Measurements from ENCODE around the gene ZBTB20.

DNA sequence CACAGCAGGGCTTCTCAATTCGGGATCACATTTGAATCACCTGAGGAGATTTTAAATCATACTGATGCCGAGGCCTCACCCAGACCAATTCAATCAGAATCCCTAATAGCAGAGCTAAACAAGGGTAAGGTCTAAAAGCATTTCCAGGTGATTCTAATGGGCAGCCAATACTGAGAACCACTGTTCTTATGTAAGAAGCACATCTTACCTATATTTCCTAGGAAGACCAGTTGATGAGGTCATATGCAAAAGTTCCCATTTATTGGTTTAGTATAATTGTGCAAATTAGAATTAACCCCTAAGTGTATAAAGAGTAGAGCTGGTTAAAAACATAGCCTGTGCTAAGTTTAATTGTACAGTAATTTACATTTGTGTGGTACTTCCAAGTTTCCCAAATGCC is 851.1 kb downstream of the ZBTB20 start:
- TF ChIP-seq, protein P1, sequence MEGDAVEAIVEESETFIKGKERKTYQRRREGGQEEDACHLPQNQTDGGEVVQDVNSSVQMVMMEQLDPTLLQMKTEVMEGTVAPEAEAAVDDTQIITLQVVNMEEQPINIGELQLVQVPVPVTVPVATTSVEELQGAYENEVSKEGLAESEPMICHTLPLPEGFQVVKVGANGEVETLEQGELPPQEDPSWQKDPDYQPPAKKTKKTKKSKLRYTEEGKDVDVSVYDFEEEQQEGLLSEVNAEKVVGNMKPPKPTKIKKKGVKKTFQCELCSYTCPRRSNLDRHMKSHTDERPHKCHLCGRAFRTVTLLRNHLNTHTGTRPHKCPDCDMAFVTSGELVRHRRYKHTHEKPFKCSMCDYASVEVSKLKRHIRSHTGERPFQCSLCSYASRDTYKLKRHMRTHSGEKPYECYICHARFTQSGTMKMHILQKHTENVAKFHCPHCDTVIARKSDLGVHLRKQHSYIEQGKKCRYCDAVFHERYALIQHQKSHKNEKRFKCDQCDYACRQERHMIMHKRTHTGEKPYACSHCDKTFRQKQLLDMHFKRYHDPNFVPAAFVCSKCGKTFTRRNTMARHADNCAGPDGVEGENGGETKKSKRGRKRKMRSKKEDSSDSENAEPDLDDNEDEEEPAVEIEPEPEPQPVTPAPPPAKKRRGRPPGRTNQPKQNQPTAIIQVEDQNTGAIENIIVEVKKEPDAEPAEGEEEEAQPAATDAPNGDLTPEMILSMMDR (IDR thresholded peaks at IDR 0.05; ENCODE audit: insufficient read depth, low read length, poor library complexity, severe bottlenecking): no peak
- no peak for TF ChIP-seq EZH2phosphoT487 (conservative IDR thresholded peaks at IDR 0.05; ENCODE audit: low read length)

All from SU-DHL-6 (cell line).